ENCODE results near the gene SLC7A10. TPM values are rescaled to one million over a fixed set of nuclear protein-coding genes. Genes with fewer than 3 reads are reported as not detected.

The SLC7A10 gene
- total RNA-seq, 1 donor from 2014 or later: 1.4 TPM

GRCh38 chr19:33271246-33272021, 45.8 kb upstream of the SLC7A10 start:
- no peaks in the 10 kb centered on the region for H3K36me3 Mint-ChIP-seq (ENCODE audit: low read depth)

DNA sequence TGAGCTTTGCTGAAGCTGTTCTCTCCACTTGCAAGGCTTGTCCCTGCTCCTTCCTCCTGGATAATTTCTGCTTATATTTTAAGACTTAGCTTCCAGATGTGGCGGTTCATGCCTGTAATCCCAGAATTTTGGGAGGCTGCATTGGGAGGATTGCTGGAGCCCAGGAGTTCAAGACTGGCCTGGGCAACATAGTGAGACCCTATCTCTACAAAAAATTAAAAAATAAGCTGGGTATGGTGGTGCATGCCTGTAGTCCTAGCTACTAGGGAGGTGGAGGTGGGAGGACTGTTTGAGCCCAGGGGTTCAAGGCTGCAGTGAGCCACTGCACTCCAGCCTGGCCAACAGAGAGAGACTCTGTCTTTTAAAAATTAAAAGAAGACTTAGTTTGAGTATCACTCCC, 45.1 kb upstream of the SLC7A10 start:
- TF ChIP-seq CTCF (conservative IDR thresholded peaks at IDR 0.05): no peak
- Mint-ChIP-seq H3K9me3 (no peaks in the 10 kb centered on the region), H3K36me3 (ENCODE audit: low read depth) (no peaks in the 10 kb centered on the region), H3K4me3 (no peak overlapping the region), H3K27me3 (ENCODE audit: low read depth) (no peaks in the 10 kb centered on the region), H3K27ac (ENCODE audit: unreplicated experiment) (no peak overlapping the region), H3K4me1 (peaks cover 12% of the 10 kb centered on the region)
- no peak for DNase-seq (ENCODE audit: low read depth, low spot score)

More at GRCh38 chr19:33271246-33272021, 45.8 kb upstream of the SLC7A10 start:
- Mint-ChIP-seq H3K4me1 (peaks cover 12% of the 10 kb centered on the region), H3K27ac (ENCODE audit: unreplicated experiment) (no peak overlapping the region), H3K4me3 (no peak overlapping the region), H3K9me3 (no peaks in the 10 kb centered on the region), H3K27me3 (ENCODE audit: low read depth) (no peaks in the 10 kb centered on the region)
- no peak for TF ChIP-seq CTCF (conservative IDR thresholded peaks at IDR 0.05)
- DNase-seq (ENCODE audit: low read depth, low spot score): no peak

DNA sequence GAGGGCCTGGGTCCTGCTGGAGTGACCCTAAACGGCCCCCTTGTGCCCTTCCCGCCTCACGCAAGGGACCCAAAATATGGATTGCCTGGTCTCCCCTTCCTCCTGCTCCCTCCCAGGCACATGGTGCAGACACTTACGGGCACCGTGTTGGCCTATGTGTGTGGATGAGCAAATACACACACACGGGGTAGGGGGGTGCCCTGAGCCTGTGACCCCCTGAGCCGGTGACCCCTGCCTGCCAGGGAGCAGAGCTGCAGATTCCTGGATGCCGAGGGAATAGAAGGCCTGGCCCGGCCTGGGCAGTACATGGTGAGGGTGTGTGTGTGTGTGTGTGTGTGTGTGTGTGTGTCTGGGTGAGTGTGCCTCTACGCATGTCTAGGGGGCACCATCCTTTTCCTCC, 43.4 kb upstream of the SLC7A10 start:
- TF ChIP-seq CTCF (conservative IDR thresholded peaks at IDR 0.05): no peak
- Mint-ChIP-seq H3K9me3 (no peaks in the 10 kb centered on the region), H3K27me3 (ENCODE audit: low read depth) (no peaks in the 10 kb centered on the region), H3K36me3 (ENCODE audit: low read depth) (no peaks in the 10 kb centered on the region), H3K4me1 (peaks cover 8% of the 10 kb centered on the region), H3K27ac (ENCODE audit: unreplicated experiment) (no peak overlapping the region), H3K4me3 (no peak overlapping the region)
- no peak for DNase-seq (ENCODE audit: low read depth, low spot score)

GRCh38 chr19:33268162-33268991, 42.7 kb upstream of the SLC7A10 start:
- Mint-ChIP-seq H3K9me3 (no peaks in the 10 kb centered on the region), H3K4me3 (no peak overlapping the region), H3K27me3 (ENCODE audit: low read depth) (no peaks in the 10 kb centered on the region), H3K27ac (ENCODE audit: unreplicated experiment) (no peak overlapping the region), H3K36me3 (ENCODE audit: low read depth) (no peaks in the 10 kb centered on the region), H3K4me1 (peaks cover 6% of the 10 kb centered on the region)
- DNase-seq (ENCODE audit: low read depth, low spot score): no peak
- no peak for TF ChIP-seq CTCF (conservative IDR thresholded peaks at IDR 0.05)

DNA sequence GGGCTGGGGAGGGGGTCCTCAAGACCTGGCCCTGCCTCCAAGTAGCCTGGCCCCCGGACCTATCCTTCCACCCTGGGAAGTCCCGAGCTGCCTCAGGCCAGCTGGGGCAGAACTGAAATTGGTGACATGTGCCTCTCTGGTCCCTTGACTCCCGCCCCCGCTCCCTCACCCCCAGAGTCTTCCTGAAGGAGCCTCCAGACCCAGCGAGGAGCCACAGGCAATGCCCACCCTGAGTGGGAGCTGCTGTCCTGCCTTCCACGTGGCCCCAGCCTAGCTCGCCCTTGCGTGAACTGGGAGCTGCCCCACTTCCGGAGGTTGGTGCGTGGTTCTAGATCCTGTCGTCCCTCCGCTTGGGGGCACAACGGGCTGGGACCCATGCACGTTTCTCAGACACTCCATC, 42.1 kb upstream of the SLC7A10 start:
- no peaks in the 10 kb centered on the region for H3K36me3 Mint-ChIP-seq (ENCODE audit: low read depth)
- H3K9me3 Mint-ChIP-seq: no peaks in the 10 kb centered on the region
- no peak overlapping the region for H3K4me3 Mint-ChIP-seq
- DNase-seq (ENCODE audit: low read depth, low spot score): no peak
- H3K4me1 Mint-ChIP-seq: no peaks in the 10 kb centered on the region
- no peak for TF ChIP-seq CTCF (conservative IDR thresholded peaks at IDR 0.05)
- H3K27ac Mint-ChIP-seq (ENCODE audit: unreplicated experiment): no peak overlapping the region
- no peaks in the 10 kb centered on the region for H3K27me3 Mint-ChIP-seq (ENCODE audit: low read depth)

All from neural crest cell (in vitro differentiated cells).